DMS53 (cell line): ENCODE measurements around the gene TXNDC17.
A peak's percentile ranks its signal among the peaks of the same experiment; 100 is the strongest.
"Not testable (repeated sequence)": the region's sequence is repeated elsewhere in the genome, so short reads cannot be mapped to it uniquely, and the experiment has no call there.

Experiments used
- DNase-seq: peaks from one replicate; lab custom pipeline; 2025; lab: John Stamatoyannopoulos, UW

TXNDC17 gene

GRCh38 chr17:6640536-6641246 is at the start of gene TXNDC17, which contains the start of gene KIAA0753:
Gene TXNDC17 (plus strand): TSS chr17:6641060. CDS start chr17:6641083, 23 bp downstream.
Gene KIAA0753 (minus strand): TSS chr17:6640711. CDS start chr17:6635103, 5,608 bp downstream.
- DNase-seq: peak; percentile 98

GRCh38 chr17:6591599-6592158 is 49.2 kb upstream of the TXNDC17 start:
- no peak for DNase-seq

- peak; percentile 74 for DNase-seq
These were observed 48.7 kb upstream of the TXNDC17 start for GRCh38 chr17:6592173-6592572.

GRCh38 chr17:6593371-6593770 is 47.5 kb upstream of the TXNDC17 start:
- not testable (repeated sequence) for DNase-seq

DNA sequence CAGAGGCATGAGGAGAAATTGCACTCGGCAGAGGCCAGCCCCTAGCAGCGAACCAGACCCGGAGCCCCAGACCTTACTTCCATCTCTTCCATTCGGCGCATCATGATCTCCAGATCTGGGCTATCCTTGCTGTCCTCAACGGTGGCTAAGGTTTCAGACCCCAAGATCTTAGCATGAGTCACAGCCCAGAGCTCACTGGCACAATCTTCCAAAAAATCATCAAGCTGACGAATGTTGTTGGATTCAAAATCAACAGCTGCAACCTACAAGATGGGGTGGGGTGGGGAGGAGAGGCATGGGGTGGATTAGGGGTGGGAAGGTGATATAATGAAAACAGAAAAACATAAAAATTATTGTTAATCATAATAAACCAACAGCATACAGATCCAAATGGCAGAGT is 44.8 kb upstream of the TXNDC17 start:
- DNase-seq: no peak

DNA sequence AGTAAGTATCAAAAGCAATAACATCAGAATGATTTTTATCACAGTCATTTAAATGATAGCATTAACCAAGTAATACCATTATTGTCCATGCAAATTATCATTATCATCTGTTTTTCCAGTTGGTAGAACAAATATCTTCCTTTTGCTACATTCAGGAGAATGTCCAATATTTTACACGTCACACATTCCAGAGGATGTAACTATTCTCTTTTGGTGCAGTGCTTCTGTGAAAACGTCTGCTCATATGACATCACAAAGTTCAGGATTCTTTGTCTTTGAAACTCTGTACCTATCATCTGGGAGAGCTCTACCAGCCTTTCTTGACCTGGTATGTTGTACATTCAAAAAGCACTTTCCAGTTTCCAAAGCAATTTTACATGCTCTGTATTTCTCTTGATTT is 44.3 kb upstream of the TXNDC17 start:
- DNase-seq: no peak

GRCh38 chr17:6596941-6597340 is 43.9 kb upstream of the TXNDC17 start:
- DNase-seq: no peak

GRCh38 chr17:6597727-6598126 is 43.1 kb upstream of the TXNDC17 start:
- peak; percentile 44 for DNase-seq

DNA sequence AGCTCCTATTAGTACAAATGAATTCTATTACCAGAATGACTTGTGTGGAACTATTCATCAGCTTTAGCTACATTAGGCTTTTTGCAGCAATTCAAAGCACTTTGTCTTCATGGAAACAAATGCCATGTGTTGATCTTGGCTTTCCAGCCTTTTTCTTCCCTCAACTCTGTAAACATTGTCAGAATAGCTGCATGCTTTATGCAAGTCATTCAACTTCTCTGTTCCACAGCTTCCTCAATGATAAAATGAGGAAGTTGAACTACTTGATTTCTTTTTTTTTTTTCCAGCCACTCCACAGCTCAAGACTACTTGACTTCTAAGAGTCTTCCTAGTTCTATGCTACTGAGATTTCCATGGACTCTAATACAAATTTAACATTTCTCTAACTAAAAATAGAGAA is 41.5 kb upstream of the TXNDC17 start:
- peak; percentile 55 for DNase-seq

DNA sequence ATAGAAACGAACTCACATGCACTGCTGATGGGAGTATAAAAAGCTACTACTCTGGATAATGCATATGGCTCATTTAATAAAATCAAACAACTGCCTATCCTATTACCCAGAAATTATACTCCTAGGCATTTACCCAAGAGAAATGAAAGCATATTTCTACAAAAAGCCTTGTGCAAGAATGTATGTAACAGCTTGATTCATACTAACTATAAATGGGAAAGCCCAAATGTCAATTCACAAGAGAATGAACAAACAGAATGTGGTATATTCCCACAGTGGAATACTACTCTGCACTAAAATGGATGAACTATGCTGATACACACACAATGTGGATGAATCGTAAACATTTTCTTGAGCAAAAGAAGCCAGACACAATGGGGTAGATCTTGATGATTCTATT is 38.7 kb upstream of the TXNDC17 start:
- no peak for DNase-seq

GRCh38 chr17:6603744-6604325 is 37.0 kb upstream of the TXNDC17 start:
- peak; percentile 22 for DNase-seq

GRCh38 chr17:6605142-6605541 is 35.7 kb upstream of the TXNDC17 start:
- no peak for DNase-seq

DNA sequence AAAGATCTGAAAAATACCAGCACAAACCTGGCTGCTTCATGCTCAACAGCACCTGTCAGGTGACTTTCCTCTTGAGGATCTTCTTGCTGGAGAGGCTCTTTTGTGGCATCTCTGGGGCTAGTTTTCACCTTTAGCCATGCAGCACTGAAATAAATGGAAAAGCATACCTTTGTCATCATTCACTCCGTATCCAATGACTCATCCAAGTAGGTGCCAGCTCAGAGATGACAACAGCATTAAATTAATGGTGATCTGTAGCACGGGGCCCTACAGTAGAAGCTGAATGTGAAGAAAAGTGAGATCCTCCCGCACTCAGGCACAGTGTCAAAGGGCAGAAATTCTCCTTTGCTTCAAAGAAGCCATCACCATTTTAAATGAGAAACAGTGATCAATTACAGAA is 32.5 kb upstream of the TXNDC17 start:
- DNase-seq: peak; percentile 53

DNA sequence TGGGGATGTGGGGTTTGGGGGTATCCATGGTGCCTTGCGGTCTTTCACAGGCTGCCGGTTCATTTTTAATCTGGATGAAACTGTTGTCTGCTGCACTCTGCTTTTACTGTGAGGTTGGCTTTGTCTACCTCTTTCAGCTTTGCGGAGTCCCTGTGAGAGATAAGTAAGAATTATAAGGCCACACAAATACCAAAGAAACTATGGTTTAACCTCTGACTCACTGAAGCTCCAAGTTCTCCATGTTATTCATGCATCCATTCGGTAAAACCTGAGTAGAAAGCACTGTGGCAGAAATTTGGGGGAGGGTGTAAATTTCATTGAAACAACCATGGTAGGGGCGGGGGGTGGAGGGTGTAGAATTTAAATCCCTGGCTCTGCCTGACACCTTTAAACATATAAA is 30.8 kb upstream of the TXNDC17 start:
- no peak for DNase-seq

GRCh38 chr17:6611231-6611630 is 29.6 kb upstream of the TXNDC17 start:
- no peak for DNase-seq

GRCh38 chr17:6623941-6624340 is 16.9 kb upstream of the TXNDC17 start:
- no peak for DNase-seq

GRCh38 chr17:6626616-6627015 is 14.2 kb upstream of the TXNDC17 start:
- DNase-seq: no peak

DNA sequence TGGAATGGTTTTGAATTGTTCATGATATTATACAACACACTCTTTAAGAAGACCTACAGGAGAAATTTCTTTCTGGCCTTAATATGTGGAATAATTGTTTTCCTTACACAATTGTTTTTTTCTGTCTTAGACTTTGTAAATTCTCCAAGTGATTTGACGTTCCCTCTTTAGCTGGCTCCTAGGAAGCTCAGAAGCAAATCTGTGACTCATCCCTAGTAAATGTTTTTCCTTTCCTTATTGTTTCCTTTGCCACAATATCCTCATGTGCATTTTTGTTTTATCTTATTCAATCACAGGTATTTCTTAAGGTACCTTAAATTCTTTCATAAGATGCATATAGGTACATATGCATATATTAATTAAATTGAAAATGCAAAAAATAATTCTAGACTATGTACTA is 13.8 kb upstream of the TXNDC17 start:
- DNase-seq: no peak

- no peak for DNase-seq
These were observed 10.5 kb upstream of the TXNDC17 start for GRCh38 chr17:6630390-6630789.

DNA sequence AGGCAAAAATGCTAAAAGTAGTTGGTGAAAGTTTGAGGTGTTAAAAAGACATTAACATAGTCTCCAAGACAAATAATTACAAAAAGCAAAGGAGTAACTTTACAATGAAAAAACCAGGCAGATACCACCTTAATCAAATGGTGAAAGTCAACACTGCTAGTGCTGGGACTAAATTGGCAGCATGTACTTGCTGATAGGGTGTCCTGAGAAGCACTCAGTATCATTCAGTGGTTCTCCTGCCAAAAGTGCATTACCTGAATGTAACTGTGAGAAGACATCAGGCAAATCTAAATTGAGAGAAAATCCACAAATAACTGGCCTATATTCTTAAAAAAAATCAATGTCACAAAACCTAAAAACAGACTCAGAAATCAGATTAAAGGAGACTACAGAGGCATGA is 8.3 kb upstream of the TXNDC17 start:
- no peak for DNase-seq

DNA sequence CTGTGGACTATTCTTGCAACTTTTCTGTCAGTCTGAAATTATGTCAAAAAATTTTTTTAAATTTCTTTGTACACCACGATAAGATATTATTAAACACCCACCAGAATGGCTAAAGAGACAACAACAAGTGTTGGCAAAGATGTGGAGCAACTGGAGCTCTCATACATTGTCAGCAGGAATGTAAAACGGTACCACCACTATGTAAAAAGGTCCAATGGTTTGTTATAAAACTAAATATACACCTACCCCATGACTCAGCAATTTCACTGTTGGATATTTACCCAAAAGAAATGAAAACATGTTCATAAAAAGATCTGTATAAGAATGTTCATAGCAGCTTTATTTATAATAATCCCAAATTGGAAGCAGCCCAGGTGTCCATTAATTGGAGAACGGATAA is 7.6 kb upstream of the TXNDC17 start:
- no peak for DNase-seq

DNA sequence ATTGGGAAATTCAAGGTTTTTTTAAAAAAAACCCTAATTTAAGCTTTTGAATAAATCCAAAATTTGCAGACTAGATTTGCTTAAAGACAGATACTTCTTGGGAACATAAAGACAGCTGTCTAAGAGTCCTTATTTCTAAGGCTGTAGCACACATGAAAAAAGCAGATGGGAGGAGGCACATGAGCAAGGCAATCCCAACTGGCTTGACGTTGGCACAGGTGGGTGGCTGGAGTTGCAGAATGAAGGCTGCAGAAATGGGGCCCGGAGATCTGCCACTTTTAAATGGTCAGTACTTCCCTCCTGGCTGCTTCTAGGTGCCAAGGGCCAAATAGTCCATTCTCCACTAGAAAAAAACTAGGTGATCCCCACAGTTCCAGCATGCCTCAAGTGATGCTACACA is 4.8 kb upstream of the TXNDC17 start:
- DNase-seq: no peak

DNA sequence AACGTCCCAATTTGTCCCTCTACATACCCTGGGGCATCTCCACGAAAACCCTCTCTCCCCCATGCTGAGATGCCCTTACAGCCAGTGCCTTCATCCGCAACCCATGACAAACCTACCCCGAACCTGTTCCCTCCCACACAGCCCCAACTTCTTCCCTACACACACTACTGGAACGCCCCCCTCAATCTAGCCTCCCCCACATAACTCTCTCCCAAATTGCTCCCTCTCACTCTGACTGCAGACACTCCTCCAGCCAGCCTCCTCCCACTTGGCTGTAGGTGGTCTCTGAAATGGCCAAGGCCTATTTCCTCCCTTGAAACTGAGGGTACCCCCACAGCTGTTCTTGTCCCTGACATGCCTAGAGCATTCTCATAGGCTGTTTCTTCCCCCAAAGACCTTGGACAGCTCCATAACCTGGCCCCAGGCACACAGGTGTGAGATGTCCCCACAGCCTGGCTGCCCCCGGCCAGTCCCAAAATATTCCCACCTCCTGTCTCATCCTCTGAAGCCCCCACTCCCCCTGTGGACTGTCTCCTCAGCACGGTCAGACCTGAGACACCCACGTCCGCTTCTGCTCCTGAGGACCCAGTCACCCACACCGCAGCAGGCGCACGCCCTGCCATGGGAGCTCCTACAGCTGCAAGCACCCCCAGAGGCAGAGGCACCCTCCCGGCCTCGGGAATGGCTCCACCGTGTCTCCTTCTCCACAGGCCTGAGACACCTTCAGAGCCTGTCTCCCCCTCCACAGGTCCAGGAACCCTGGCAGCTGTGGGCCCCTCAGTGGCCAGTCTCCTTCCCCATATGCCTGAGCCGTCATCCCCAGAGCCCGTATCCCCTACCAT is 4.0 kb upstream of the TXNDC17 start:
- no peak for DNase-seq
